ENCODE measurements around the gene RELT.

DNA sequence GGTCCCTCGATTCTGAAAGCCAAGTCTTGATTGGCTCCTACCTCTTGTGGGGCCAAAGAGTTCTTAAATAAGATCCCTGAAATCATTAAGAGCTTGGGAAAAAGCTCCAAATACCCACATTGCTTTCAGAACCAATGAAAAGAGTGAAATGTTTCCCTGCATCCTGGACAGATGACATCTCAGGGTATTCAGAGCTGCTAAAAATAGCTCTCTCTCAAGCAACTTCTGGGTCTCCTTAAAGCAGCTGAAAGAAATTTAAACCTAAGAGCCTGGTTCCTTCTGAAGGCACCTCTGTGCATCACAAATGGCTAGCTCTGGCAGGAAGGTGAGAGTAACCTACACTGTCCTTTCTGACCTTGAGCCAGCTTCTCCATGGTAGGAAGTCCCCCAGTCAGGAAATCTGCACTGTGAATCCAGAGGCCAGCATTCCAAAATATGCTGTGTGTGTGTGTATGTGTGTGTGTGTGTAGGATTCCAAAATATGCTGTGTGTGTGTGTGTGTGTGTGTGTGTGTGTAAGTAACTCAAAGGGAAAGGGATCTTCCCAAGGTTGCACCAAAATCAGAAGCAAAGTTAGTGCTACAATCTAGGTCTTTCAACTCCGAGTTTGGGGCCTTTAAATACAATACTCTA is 50.1 kb downstream of the RELT start:
- TF ChIP-seq, protein P1, sequence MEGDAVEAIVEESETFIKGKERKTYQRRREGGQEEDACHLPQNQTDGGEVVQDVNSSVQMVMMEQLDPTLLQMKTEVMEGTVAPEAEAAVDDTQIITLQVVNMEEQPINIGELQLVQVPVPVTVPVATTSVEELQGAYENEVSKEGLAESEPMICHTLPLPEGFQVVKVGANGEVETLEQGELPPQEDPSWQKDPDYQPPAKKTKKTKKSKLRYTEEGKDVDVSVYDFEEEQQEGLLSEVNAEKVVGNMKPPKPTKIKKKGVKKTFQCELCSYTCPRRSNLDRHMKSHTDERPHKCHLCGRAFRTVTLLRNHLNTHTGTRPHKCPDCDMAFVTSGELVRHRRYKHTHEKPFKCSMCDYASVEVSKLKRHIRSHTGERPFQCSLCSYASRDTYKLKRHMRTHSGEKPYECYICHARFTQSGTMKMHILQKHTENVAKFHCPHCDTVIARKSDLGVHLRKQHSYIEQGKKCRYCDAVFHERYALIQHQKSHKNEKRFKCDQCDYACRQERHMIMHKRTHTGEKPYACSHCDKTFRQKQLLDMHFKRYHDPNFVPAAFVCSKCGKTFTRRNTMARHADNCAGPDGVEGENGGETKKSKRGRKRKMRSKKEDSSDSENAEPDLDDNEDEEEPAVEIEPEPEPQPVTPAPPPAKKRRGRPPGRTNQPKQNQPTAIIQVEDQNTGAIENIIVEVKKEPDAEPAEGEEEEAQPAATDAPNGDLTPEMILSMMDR (IDR thresholded peaks at IDR 0.05), result no peak
- TF ChIP-seq EP300 (IDR thresholded peaks at IDR 0.05), result no peak

All from tibial nerve (tissue), 4 donors.